GM15510 (cell line): ENCODE data around the gene TSPAN32.

Experiments used
- POLR2A ChIP-seq: IDR thresholded peaks from 3 replicates; pipeline ENCODE4 v1.6.1; 2011; ENCODE audit warnings: borderline replicate concordance; ENCODE audit not compliant: insufficient read length; ENCODE audit errors: extremely low read depth

The TSPAN32 gene

GRCh38 chr11:2328021-2328420 lies 26.2 kb downstream of the TSPAN32 start:
- TF ChIP-seq POLR2A, result no peak

- TF ChIP-seq POLR2A, result no peak
Measured at GRCh38 chr11:2328656-2329354, 27.0 kb downstream of the TSPAN32 start.

GRCh38 chr11:2329551-2329950 lies 27.7 kb downstream of the TSPAN32 start:
- no peak for TF ChIP-seq POLR2A

- TF ChIP-seq POLR2A, result no peak
Measured at GRCh38 chr11:2330696-2331095, 28.9 kb downstream of the TSPAN32 start.

- TF ChIP-seq POLR2A, result no peak
Measured at GRCh38 chr11:2331404-2331803, 29.6 kb downstream of the TSPAN32 start.

- TF ChIP-seq POLR2A, result no peak
Measured at GRCh38 chr11:2342557-2342956, 40.7 kb downstream of the TSPAN32 start.

GRCh38 chr11:2342981-2343380 lies 41.2 kb downstream of the TSPAN32 start:
- TF ChIP-seq POLR2A, result no peak

GRCh38 chr11:2343502-2343901 lies 41.7 kb downstream of the TSPAN32 start:
- no peak for TF ChIP-seq POLR2A

- TF ChIP-seq POLR2A, result no peak
Measured at GRCh38 chr11:2345050-2345449, 43.2 kb downstream of the TSPAN32 start.

GRCh38 chr11:2346014-2346413 lies 44.2 kb downstream of the TSPAN32 start:
- no peak for TF ChIP-seq POLR2A

GRCh38 chr11:2346586-2347307 lies 44.9 kb downstream of the TSPAN32 start:
- TF ChIP-seq POLR2A, result no peak

GRCh38 chr11:2347308-2347830 lies 45.6 kb downstream of the TSPAN32 start:
- no peak for TF ChIP-seq POLR2A

- no peak for TF ChIP-seq POLR2A
Measured at GRCh38 chr11:2348986-2349385, 47.2 kb downstream of the TSPAN32 start.

GRCh38 chr11:2351701-2352100 lies 49.9 kb downstream of the TSPAN32 start:
- no peak for TF ChIP-seq POLR2A

- no peak for TF ChIP-seq POLR2A
Measured at GRCh38 chr11:2352420-2352819, 50.6 kb downstream of the TSPAN32 start.
